Transverse colon (tissue), 4 donors: Measurements from ENCODE around the gene EP400. TPM values are rescaled to one million over a fixed set of nuclear protein-coding genes. Genes with fewer than 3 reads are reported as not detected.

Source experiments
- DNase-seq: peaks from one replicate; pipeline ENCODE4 v3.0.0-alpha.2; 2019
- H3K27ac ChIP-seq, 4 donors: fragments of 200-600 bp; sonication (generic); 2 replicates each; pipeline ENCODE4 v1.5.1; 2016 to 2018; ENCODE audit warnings: inconsistent platforms in 4 of 4
- H3K27me3 ChIP-seq: fragments of 200-600 bp; sonication (generic); 2 replicates; pipeline ENCODE4 v1.5.1; 2017; ENCODE audit warnings: inconsistent platforms
- H3K36me3 ChIP-seq, 4 donors: fragments of 200-600 bp; sonication (generic); 2 replicates each; pipeline ENCODE4 v1.5.1; 2017 to 2019; ENCODE audit warnings: inconsistent platforms in 4 of 4
- H3K4me1 ChIP-seq, 4 donors: fragments of 200-600 bp; sonication (generic); 2 replicates each; pipeline ENCODE4 v1.5.1; 2017 to 2020; ENCODE audit warnings: inconsistent platforms in 4 of 4
- H3K4me3 ChIP-seq, 4 donors: fragments of 200-600 bp; sonication (generic); 1 replicate in 1 of 4; 2 replicates in 3 of 4; pipeline versions ENCODE4 v1.5.1 to v1.6.1; 2017 to 2019; ENCODE audit warnings: inconsistent platforms in 4 of 4
- H3K9me3 ChIP-seq, 2 donors: fragments of 200-600 bp; sonication (generic); 2 replicates each; pipeline ENCODE4 v1.5.1; 2017 to 2019; ENCODE audit warnings: inconsistent platforms in 2 of 2
- EP300 ChIP-seq: sonication (generic); formaldehyde crosslinking; IDR thresholded peaks from one replicate; pipeline ENCODE4 v1.6.1; 2017; ENCODE audit warnings: antibody characterized with exemption, low read depth
- POLR2A ChIP-seq: fragments of 450-650 bp; IDR thresholded peaks from one replicate; pipeline ENCODE4 v1.6.1; 2016; ENCODE audit warnings: antibody characterized with exemption, mild to moderate bottlenecking, moderate library complexity
- POLR2AphosphoS5 ChIP-seq, 3 donors: sonication (generic); formaldehyde crosslinking; IDR thresholded peaks; one replicate each; pipeline ENCODE4 v1.6.1; 2016; ENCODE audit warnings: antibody characterized with exemption in 3 of 3
- WGBS, 2 donors: methylation state at CpG; one replicate each; pipeline ENCODE4 v1.1.5; 2018; ENCODE audit warnings: low coverage in 1 of 2; 5-methylcytosine and 5-hydroxymethylcytosine counted together
- in situ Hi-C, 4 donors: fragments of 200-750 bp; cut with MboI; loops; one replicate each; pipeline versions ENCODE4 v1.15.0 to v1.15.1; 2017; ENCODE audit warnings: low sequenced_read_pairs in 3 of 4, low pct_ligation_motif_present in 1 of 4, low pct_unique_long_range_greater_than_20kb in 1 of 4
- intact Hi-C: fragments of 100-400 bp; cut with DNase I; formaldehyde crosslinking; loops from one replicate; pipeline ENCODE4 v1.15.1; 2023; ENCODE audit warnings: low total_unique reads
- total RNA-seq, 4 donors: library from RNA; depleted of rRNA; stranded (reverse); fragments of >200 nt; gene quantifications; one replicate each; pipeline ENCODE4 v1.1.0, GENCODE V29; 2016
- TF ChIP-seq, protein P1 (sequence below), 5 experiments: fragments of 200-600 bp in 3 of 5; fragments of 450-650 bp in 2 of 5; sonication (generic) in 3 of 5; IDR thresholded peaks; 1 replicate in 2 of 5; 2 replicates in 3 of 5; pipeline ENCODE4 v1.5.1; 2016 to 2017; ENCODE audit warnings: antibody characterized with exemption in 5 of 5, inconsistent platforms in 3 of 5, mild to moderate bottlenecking in 2 of 5, moderate library complexity in 1 of 5

The EP400 gene
- total RNA-seq, 4 donors from 2014 or later: 25.4 to 67.3 (median 37.5) TPM

GRCh38 chr12:131909081-131909751, 40.5 kb upstream of the EP400 start:
- in situ Hi-C loops: no loop called here
- no peak for DNase-seq
- H3K27me3 ChIP-seq: no peaks in the 10 kb centered on the region
- H3K9me3 ChIP-seq: no peaks in the 10 kb centered on the region
- H3K36me3 ChIP-seq: peaks cover 0 to 26% (median 9%) of the 10 kb centered on the region in 4 donors
- 95% methylated on average over 59 of the region's 61 CpGs; no CpG with 5 or more reads in 1 of the 2 donors for WGBS, 2 donors
- H3K4me3 ChIP-seq: no peak overlapping the region
- TF ChIP-seq, protein P1, sequence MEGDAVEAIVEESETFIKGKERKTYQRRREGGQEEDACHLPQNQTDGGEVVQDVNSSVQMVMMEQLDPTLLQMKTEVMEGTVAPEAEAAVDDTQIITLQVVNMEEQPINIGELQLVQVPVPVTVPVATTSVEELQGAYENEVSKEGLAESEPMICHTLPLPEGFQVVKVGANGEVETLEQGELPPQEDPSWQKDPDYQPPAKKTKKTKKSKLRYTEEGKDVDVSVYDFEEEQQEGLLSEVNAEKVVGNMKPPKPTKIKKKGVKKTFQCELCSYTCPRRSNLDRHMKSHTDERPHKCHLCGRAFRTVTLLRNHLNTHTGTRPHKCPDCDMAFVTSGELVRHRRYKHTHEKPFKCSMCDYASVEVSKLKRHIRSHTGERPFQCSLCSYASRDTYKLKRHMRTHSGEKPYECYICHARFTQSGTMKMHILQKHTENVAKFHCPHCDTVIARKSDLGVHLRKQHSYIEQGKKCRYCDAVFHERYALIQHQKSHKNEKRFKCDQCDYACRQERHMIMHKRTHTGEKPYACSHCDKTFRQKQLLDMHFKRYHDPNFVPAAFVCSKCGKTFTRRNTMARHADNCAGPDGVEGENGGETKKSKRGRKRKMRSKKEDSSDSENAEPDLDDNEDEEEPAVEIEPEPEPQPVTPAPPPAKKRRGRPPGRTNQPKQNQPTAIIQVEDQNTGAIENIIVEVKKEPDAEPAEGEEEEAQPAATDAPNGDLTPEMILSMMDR (IDR thresholded peaks at IDR 0.05): no peak
- H3K4me1 ChIP-seq: peaks cover 0 to 10% (median 8%) of the 10 kb centered on the region in 4 donors
- no peak overlapping the region for H3K27ac ChIP-seq
- intact Hi-C loops: no loop called here

DNA sequence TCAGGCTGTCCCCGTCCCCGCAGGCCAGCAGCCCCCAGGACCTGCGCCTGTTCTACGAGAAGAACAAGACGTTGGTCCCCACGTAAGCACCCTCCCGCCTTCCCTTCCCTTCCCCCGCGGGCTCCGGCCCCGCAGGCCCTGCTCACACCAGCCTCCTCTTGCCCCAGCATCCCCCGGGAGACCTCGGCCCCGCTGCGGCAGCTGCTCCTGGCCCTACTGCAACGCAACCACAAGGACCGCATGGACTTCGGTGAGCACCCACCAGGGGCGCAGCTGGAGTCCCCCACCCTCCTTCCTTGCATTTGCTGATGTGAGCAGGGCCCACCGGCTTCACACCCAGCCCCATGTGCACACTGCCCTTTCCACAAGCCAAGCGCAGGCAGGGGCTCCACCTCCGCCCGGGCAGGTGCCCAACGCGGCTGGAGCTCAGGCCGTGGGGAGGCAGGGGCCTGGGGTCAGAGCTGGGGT, 40.0 kb upstream of the EP400 start:
- in situ Hi-C loops (no loop called here), intact Hi-C loops (no loop called here)
- Histone ChIP-seq H3K27ac (no peak overlapping the region), H3K4me3 (no peak overlapping the region), H3K36me3 (peaks cover 0 to 30% (median 12%) of the 10 kb centered on the region in 4 donors), H3K4me1 (peaks cover 0 to 10% (median 8%) of the 10 kb centered on the region in 4 donors), H3K9me3 (no peaks in the 10 kb centered on the region), H3K27me3 (no peaks in the 10 kb centered on the region)
- no peak for DNase-seq
- TF ChIP-seq POLR2A (no peak), EP300 (no peak), POLR2AphosphoS5 (IDR thresholded peaks at IDR 0.05) (no peak)
- TF ChIP-seq, protein P1 (IDR thresholded peaks at IDR 0.05): no peak
- 93 to 95% methylated on average over 4 to 26 of the region's 26 CpGs for WGBS, 2 donors

DNA sequence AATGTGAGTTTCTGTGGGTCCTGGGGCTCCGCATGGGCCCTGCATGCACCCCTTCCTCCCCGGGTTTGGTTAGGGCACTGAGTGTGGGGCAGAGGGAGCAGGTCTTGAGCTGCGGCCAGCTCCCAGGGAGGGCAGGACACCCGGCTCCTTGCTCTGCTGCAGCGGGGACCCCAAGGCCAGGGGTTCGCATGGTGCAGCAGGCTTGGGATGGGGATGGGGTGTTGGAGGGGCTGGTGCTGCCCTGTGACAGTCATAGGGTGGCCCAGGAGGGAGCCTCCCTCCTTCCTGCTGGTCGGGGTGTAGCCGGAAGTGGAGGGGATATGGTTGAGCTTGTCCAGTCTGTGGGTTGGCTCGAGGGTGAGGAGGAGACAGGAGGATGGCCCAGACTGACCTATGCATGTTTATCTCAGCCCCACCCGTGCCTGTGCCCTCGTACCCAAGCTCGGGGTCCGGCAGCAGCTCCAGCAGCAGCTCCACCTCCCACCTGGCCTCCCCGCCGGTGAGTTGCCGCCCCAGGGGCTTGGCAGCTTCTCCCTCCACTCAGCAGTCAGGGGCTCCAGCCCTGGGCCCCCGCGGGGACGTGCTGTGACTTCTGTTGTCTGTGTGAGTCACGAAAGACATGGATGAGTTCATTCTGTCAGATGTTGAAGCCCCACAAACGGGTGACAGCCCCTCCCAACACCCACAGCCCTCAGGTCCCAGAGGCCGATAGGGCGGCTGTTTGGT, 39.3 kb upstream of the EP400 start:
- Histone ChIP-seq H3K27ac (no peak overlapping the region), H3K4me1 (peaks cover 0 to 10% (median 8%) of the 10 kb centered on the region in 4 donors), H3K9me3 (no peaks in the 10 kb centered on the region), H3K27me3 (no peaks in the 10 kb centered on the region), H3K4me3 (no peak overlapping the region), H3K36me3 (peaks cover 0 to 35% (median 13%) of the 10 kb centered on the region in 4 donors)
- in situ Hi-C loops (no loop called here), intact Hi-C loops (no loop called here)
- DNase-seq: no peak
- WGBS, 2 donors: 88 to 92% methylated on average over 2 to 23 of the region's 23 CpGs
- TF ChIP-seq EP300 (no peak), POLR2A (no peak), POLR2AphosphoS5 (IDR thresholded peaks at IDR 0.05) (no peak)
- TF ChIP-seq, protein P1 (IDR thresholded peaks at IDR 0.05): no peak

DNA sequence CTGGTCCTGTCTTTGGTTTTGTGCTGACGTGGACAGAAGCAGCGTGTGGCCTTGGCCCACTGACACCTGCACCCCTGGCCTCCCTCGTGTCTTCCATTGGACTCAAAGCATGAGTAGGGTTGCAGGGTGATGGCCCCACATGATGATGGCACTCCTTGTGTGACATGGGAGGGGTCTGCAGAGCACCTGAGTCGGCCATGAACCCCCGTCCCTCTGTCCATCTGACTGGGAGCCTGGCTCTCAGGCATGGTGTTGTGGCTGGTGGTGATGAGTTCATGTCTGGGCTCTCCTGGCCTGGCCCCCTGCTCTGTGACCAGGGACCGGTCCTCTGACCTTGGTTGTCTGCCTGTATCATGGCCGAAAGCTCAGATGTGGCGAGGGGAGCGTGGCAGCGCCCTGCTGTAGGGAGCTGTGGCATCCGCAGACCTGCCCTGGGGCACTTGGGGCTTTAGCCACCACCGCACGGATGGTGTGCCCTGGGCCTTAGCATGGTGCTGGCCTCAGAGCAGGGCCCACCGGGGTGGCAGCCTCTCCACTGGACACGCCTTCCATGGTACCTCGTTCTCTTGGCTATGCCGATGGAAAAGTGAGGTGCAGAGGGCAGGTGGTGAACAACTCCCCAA, 38.6 kb upstream of the EP400 start:
- no peak for DNase-seq
- WGBS, 2 donors: 94% methylated on average over 16 of the region's 17 CpGs; no CpG with 5 or more reads in 1 of the 2 donors
- H3K27ac ChIP-seq: no peak overlapping the region
- H3K4me3 ChIP-seq: no peak overlapping the region
- TF ChIP-seq POLR2AphosphoS5 (IDR thresholded peaks at IDR 0.05): no peak
- in situ Hi-C loops: no loop called here
- no peaks in the 10 kb centered on the region for H3K27me3 ChIP-seq
- H3K36me3 ChIP-seq: peaks cover 0 to 40% (median 13%) of the 10 kb centered on the region in 4 donors
- no peaks in the 10 kb centered on the region for H3K9me3 ChIP-seq
- intact Hi-C loops: no loop called here
- peaks cover 0 to 10% (median 8%) of the 10 kb centered on the region in 4 donors for H3K4me1 ChIP-seq
